ENCODE measurements around the gene PIAS2. TPM values are rescaled to one million over a fixed set of nuclear protein-coding genes. Genes with fewer than 3 reads are reported as not detected.

The PIAS2 gene
- total and polyA plus RNA-seq, 4 donors = 5.6 to 17.2 (median 9.2) TPM

DNA sequence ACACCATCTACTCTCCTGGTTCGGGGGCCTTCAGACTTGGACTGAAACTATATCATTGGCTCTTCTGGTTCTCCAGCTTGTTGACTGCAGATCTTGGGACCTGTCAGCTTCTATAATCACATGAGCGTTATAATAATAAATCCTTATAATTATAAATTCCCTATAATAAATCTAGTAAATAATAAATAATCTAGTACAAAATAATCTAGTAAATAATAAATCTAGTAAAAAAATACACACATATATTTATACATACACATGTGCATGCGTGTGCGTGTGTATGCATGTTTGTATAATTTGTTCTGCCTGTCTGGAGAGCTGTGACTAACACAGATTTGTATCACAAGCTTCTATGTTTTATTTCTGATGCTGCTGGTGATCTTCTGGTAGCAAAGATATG, 40.9 kb upstream of the PIAS2 start:
- TF ChIP-seq YY1 (IDR thresholded peaks at IDR 0.05) = no peak
- TF ChIP-seq, protein P1, sequence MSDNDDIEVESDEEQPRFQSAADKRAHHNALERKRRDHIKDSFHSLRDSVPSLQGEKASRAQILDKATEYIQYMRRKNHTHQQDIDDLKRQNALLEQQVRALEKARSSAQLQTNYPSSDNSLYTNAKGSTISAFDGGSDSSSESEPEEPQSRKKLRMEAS (IDR thresholded peaks at IDR 0.05) = no peak
- TF ChIP-seq, protein P2, sequence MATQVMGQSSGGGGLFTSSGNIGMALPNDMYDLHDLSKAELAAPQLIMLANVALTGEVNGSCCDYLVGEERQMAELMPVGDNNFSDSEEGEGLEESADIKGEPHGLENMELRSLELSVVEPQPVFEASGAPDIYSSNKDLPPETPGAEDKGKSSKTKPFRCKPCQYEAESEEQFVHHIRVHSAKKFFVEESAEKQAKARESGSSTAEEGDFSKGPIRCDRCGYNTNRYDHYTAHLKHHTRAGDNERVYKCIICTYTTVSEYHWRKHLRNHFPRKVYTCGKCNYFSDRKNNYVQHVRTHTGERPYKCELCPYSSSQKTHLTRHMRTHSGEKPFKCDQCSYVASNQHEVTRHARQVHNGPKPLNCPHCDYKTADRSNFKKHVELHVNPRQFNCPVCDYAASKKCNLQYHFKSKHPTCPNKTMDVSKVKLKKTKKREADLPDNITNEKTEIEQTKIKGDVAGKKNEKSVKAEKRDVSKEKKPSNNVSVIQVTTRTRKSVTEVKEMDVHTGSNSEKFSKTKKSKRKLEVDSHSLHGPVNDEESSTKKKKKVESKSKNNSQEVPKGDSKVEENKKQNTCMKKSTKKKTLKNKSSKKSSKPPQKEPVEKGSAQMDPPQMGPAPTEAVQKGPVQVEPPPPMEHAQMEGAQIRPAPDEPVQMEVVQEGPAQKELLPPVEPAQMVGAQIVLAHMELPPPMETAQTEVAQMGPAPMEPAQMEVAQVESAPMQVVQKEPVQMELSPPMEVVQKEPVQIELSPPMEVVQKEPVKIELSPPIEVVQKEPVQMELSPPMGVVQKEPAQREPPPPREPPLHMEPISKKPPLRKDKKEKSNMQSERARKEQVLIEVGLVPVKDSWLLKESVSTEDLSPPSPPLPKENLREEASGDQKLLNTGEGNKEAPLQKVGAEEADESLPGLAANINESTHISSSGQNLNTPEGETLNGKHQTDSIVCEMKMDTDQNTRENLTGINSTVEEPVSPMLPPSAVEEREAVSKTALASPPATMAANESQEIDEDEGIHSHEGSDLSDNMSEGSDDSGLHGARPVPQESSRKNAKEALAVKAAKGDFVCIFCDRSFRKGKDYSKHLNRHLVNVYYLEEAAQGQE (IDR thresholded peaks at IDR 0.05) = no peak
- TF ChIP-seq HNF4G (IDR thresholded peaks at IDR 0.05) = no peak
- TF ChIP-seq, protein P3, sequence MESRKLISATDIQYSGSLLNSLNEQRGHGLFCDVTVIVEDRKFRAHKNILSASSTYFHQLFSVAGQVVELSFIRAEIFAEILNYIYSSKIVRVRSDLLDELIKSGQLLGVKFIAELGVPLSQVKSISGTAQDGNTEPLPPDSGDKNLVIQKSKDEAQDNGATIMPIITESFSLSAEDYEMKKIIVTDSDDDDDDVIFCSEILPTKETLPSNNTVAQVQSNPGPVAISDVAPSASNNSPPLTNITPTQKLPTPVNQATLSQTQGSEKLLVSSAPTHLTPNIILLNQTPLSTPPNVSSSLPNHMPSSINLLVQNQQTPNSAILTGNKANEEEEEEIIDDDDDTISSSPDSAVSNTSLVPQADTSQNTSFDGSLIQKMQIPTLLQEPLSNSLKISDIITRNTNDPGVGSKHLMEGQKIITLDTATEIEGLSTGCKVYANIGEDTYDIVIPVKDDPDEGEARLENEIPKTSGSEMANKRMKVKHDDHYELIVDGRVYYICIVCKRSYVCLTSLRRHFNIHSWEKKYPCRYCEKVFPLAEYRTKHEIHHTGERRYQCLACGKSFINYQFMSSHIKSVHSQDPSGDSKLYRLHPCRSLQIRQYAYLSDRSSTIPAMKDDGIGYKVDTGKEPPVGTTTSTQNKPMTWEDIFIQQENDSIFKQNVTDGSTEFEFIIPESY (IDR thresholded peaks at IDR 0.05) = no peak
- no peak for TF ChIP-seq HNF4A (conservative IDR thresholded peaks at IDR 0.05)
- no peak for TF ChIP-seq FOXA2 (IDR thresholded peaks at IDR 0.05)
- TF ChIP-seq, protein P4, sequence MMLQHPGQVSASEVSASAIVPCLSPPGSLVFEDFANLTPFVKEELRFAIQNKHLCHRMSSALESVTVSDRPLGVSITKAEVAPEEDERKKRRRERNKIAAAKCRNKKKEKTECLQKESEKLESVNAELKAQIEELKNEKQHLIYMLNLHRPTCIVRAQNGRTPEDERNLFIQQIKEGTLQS (IDR thresholded peaks at IDR 0.05) = no peak
- TF ChIP-seq SP1 (IDR thresholded peaks at IDR 0.05) = no peak
- no peak for TF ChIP-seq GABPA (IDR thresholded peaks at IDR 0.05 in 1 of 2, conservative IDR thresholded peaks at IDR 0.05 in 1 of 2)
- no peak for TF ChIP-seq EGR1 (IDR thresholded peaks at IDR 0.05; ENCODE audit: low read depth in 2 of 2)
- no peak for TF ChIP-seq JUND (IDR thresholded peaks at IDR 0.05)
- no peak for TF ChIP-seq FOXA1 (IDR thresholded peaks at IDR 0.05)
- 95% methylated on average over 4 of the region's 4 CpGs for WGBS
- H3K27ac ChIP-seq (ENCODE audit: low read depth in 1 of 2, low read length in 2 of 2) = no peak overlapping the region
- H3K4me3 ChIP-seq (ENCODE audit: low read depth in 1 of 3, low read length in 3 of 3) = no peak overlapping the region
- H3K9me3 ChIP-seq (ENCODE audit: control insufficient read depth in 4 of 4, low read length in 3 of 4) = no peaks in the 10 kb centered on the region
- no peaks in the 10 kb centered on the region for H3K4me1 ChIP-seq (ENCODE audit: control insufficient read depth in 4 of 4, insufficient read depth in 4 of 4, low read length in 3 of 4)
- no peak overlapping the region for H3K9ac ChIP-seq (ENCODE audit: low read depth in 1 of 2, low read length in 2 of 2)
- no peak for DNase-seq (ENCODE audit: low spot score)
- H3K27me3 ChIP-seq (ENCODE audit: control insufficient read depth in 4 of 4, insufficient read depth in 4 of 4, low read length in 3 of 4) = no peaks in the 10 kb centered on the region
- H3K36me3 ChIP-seq (ENCODE audit: control insufficient read depth in 4 of 4, insufficient read depth in 3 of 4, low read depth in 1 of 4, low read length in 3 of 4) = no peaks in the 10 kb centered on the region

DNA sequence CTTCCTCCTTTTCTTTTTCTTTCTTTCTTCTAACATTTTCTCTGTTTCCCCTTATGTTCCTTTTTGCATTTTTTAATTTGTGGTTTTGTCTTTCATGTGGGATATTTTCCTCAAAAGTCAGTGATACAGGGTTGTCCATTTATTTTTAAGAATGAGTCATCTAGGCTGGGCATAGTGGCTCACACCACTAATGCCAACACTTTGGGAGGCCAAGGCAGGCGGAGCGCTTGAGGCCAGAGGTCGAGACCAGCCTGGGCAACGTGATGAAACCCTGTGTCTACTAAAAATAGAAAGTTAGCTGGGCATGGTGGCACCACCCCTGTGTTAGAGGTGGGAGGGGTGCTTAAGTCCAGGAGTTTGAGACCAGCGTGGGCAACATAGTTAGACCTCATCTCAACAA, 35.9 kb upstream of the PIAS2 start:
- TF ChIP-seq FOXA2 (IDR thresholded peaks at IDR 0.05) (no peak), YY1 (IDR thresholded peaks at IDR 0.05) (no peak), RXRA (IDR thresholded peaks at IDR 0.05) (no peak), JUND (IDR thresholded peaks at IDR 0.05) (no peak), SP1 (IDR thresholded peaks at IDR 0.05) (no peak), GABPA (IDR thresholded peaks at IDR 0.05 in 1 of 2, conservative IDR thresholded peaks at IDR 0.05 in 1 of 2) (no peak), HNF4A (conservative IDR thresholded peaks at IDR 0.05) (no peak), EGR1 (IDR thresholded peaks at IDR 0.05; ENCODE audit: low read depth in 2 of 2) (no peak)
- TF ChIP-seq, protein P2 (IDR thresholded peaks at IDR 0.05) = no peak
- no peaks in the 10 kb centered on the region for H3K9me3 ChIP-seq (ENCODE audit: control insufficient read depth in 4 of 4, low read length in 3 of 4)
- DNase-seq (ENCODE audit: low spot score) = no peak
- H3K36me3 ChIP-seq (ENCODE audit: control insufficient read depth in 4 of 4, insufficient read depth in 3 of 4, low read depth in 1 of 4, low read length in 3 of 4) = no peaks in the 10 kb centered on the region
- WGBS = 37% methylated on average over 5 of the region's 5 CpGs
- H3K4me1 ChIP-seq (ENCODE audit: control insufficient read depth in 4 of 4, insufficient read depth in 4 of 4, low read length in 3 of 4) = no peaks in the 10 kb centered on the region
- no peak overlapping the region for H3K4me3 ChIP-seq (ENCODE audit: low read depth in 1 of 3, low read length in 3 of 3)
- H3K9ac ChIP-seq (ENCODE audit: low read depth in 1 of 2, low read length in 2 of 2) = no peak overlapping the region
- no peak overlapping the region for H3K27ac ChIP-seq (ENCODE audit: low read depth in 1 of 2, low read length in 2 of 2)
- no peaks in the 10 kb centered on the region for H3K27me3 ChIP-seq (ENCODE audit: control insufficient read depth in 4 of 4, insufficient read depth in 4 of 4, low read length in 3 of 4)

Measured in liver (tissue), 9 donors.